ENCODE measurements around the gene AGBL1.

AGBL1 gene

GRCh38 chr15:86645925-86646500, 566.3 kb downstream of the AGBL1 start:
- no peak for DNase-seq (ENCODE audit: low read depth)

- DNase-seq (ENCODE audit: low read depth) = no peak
These were observed 568.3 kb downstream of the AGBL1 start for GRCh38 chr15:86647810-86648440.

GRCh38 chr15:86649277-86649676, 569.6 kb downstream of the AGBL1 start:
- no peak for DNase-seq (ENCODE audit: low read depth)

- DNase-seq (ENCODE audit: low read depth) = no peak
These were observed 570.4 kb downstream of the AGBL1 start for GRCh38 chr15:86650094-86650493.

GRCh38 chr15:86653344-86654197, 573.9 kb downstream of the AGBL1 start:
- DNase-seq (ENCODE audit: low read depth) = no peak

- no peak for DNase-seq (ENCODE audit: low read depth)
These were observed 574.8 kb downstream of the AGBL1 start for GRCh38 chr15:86654501-86654900.

- DNase-seq (ENCODE audit: low read depth) = no peak
These were observed 577.6 kb downstream of the AGBL1 start for GRCh38 chr15:86657305-86657704.

- no peak for DNase-seq (ENCODE audit: low read depth)
These were observed 580.2 kb downstream of the AGBL1 start for GRCh38 chr15:86659724-86660411.

- DNase-seq (ENCODE audit: low read depth) = no peak
These were observed 581.9 kb downstream of the AGBL1 start for GRCh38 chr15:86661580-86661979.

- DNase-seq (ENCODE audit: low read depth) = no peak
These were observed 583.6 kb downstream of the AGBL1 start for GRCh38 chr15:86663304-86663703.

- DNase-seq (ENCODE audit: low read depth) = no peak
These were observed 584.3 kb downstream of the AGBL1 start for GRCh38 chr15:86663979-86664378.

GRCh38 chr15:86664581-86664980, 584.9 kb downstream of the AGBL1 start:
- no peak for DNase-seq (ENCODE audit: low read depth)

GRCh38 chr15:86676002-86676401, 596.3 kb downstream of the AGBL1 start:
- no peak for DNase-seq (ENCODE audit: low read depth)

- no peak for DNase-seq (ENCODE audit: low read depth)
These were observed 597.6 kb downstream of the AGBL1 start for GRCh38 chr15:86677278-86677677.

- DNase-seq (ENCODE audit: low read depth) = no peak
These were observed 605.6 kb downstream of the AGBL1 start for GRCh38 chr15:86685263-86685662.

GRCh38 chr15:86689006-86689405, 609.3 kb downstream of the AGBL1 start:
- DNase-seq (ENCODE audit: low read depth) = no peak

GRCh38 chr15:86690566-86690965, 610.9 kb downstream of the AGBL1 start:
- no peak for DNase-seq (ENCODE audit: low read depth)

GRCh38 chr15:86691091-86691663, 611.5 kb downstream of the AGBL1 start:
- DNase-seq (ENCODE audit: low read depth) = no peak

GRCh38 chr15:86700864-86701610, 621.4 kb downstream of the AGBL1 start:
- DNase-seq (ENCODE audit: low read depth) = no peak

- DNase-seq (ENCODE audit: low read depth) = no peak
These were observed 621.9 kb downstream of the AGBL1 start for GRCh38 chr15:86701611-86701963.

- no peak for DNase-seq (ENCODE audit: low read depth)
These were observed 627.1 kb downstream of the AGBL1 start for GRCh38 chr15:86706813-86707212.

- no peak for DNase-seq (ENCODE audit: low read depth)
These were observed 631.8 kb downstream of the AGBL1 start for GRCh38 chr15:86711476-86711875.

Measured in GM04504 (cell line).